B cell (primary cell): ENCODE measurements around the gene KCNJ10. TPM values are rescaled to one million over a fixed set of nuclear protein-coding genes. Genes with fewer than 3 reads are reported as not detected.

ENCODE experiments used
- ATAC-seq: fragments of 200-7000 bp; cut with Tn5 transposase; one replicate; pipeline ENCODE4 v1.10.0; 2021; ENCODE audit warnings: low read depth, mild to moderate bottlenecking, moderate number of reproducible peaks, moderate library complexity
- CTCF ChIA-PET: fragments of 350-600 bp; sonication (Branson Sonifier 250); formaldehyde crosslinking; loops from one replicate; lab custom pipeline; 2021; ENCODE audit warnings: antibody characterized with exemption, inconsistent platforms; lab: Charles Lee
- POLR2A ChIA-PET: fragments of 350-600 bp; sonication (Branson Sonifier 250); formaldehyde crosslinking; loops from one replicate; lab custom pipeline; 2021; ENCODE audit warnings: antibody characterized with exemption; lab: Charles Lee
- DNase-seq: peaks from one replicate; pipeline ENCODE4 v3.0.0; 2013
- H2AFZ ChIP-seq: 2 replicates; pipeline ENCODE4 v1.6.1; 2012; ENCODE audit warnings: mild to moderate bottlenecking, low read depth, low read length; ENCODE audit not compliant: insufficient read depth, poor library complexity, severe bottlenecking
- H3K27ac ChIP-seq, 2 donors: 1 replicate in 1 of 2; 2 replicates in 1 of 2; pipeline ENCODE4 v1.5.1; 2012 to 2013; ENCODE audit warnings: low read length in 2 of 2, mild to moderate bottlenecking in 2 of 2, moderate library complexity in 1 of 2
- H3K27me3 ChIP-seq, 4 experiments: fragments of 200-600 bp in 1 of 4; sonication (generic) in 1 of 4; replicated peaks in 1 of 4; 1 replicate in 2 of 4; 2 replicates in 2 of 4; pipeline versions ENCODE4 v1.6.1 to v1.7.0; 2013 to 2016; ENCODE audit warnings: low read length in 3 of 4, mild to moderate bottlenecking in 2 of 4, mixed read lengths in 1 of 4, moderate library complexity in 1 of 4; ENCODE audit not compliant: insufficient read depth in 4 of 4, control insufficient read depth in 3 of 4; ENCODE audit errors: control extremely low read depth in 1 of 4
- H3K36me3 ChIP-seq, 2 experiments: replicated peaks in 1 of 2; 1 replicate in 1 of 2; 2 replicates in 1 of 2; pipeline versions ENCODE4 v1.6.1 to v1.7.1; 2013; ENCODE audit warnings: low read length in 1 of 2; ENCODE audit not compliant: insufficient read depth in 2 of 2, control insufficient read depth in 1 of 2; ENCODE audit errors: control extremely low read depth in 1 of 2, extremely low read depth in 1 of 2
- H3K4me1 ChIP-seq, 2 donors: fragments of 200-600 bp in 1 of 2; sonication (generic) in 1 of 2; 1 replicate in 1 of 2; 2 replicates in 1 of 2; pipeline versions ENCODE4 v1.5.1 to v1.6.1; 2013 to 2017; ENCODE audit warnings: low read length in 2 of 2; ENCODE audit not compliant: control insufficient read depth in 2 of 2, insufficient read depth in 2 of 2
- H3K4me2 ChIP-seq: replicated peaks from 2 replicates; pipeline ENCODE3; 2012; ENCODE audit warnings: mild to moderate bottlenecking, low read depth, low read length; ENCODE audit not compliant: poor library complexity, severe bottlenecking
- H3K4me3 ChIP-seq, 5 experiments: fragments of 200-600 bp in 1 of 5; sonication (generic) in 1 of 5; 1 replicate in 3 of 5; 2 replicates in 2 of 5; pipeline versions ENCODE4 v1.5.1 to v1.7.0; 2011 to 2016; ENCODE audit warnings: low read length in 4 of 5, mild to moderate bottlenecking in 4 of 5, low read depth in 2 of 5, control low read depth in 1 of 5, moderate library complexity in 1 of 5; ENCODE audit not compliant: insufficient read depth in 1 of 5; ENCODE audit errors: control extremely low read depth in 1 of 5, extremely low read depth in 1 of 5
- H3K79me2 ChIP-seq: fragments of 200-600 bp; sonication (generic); one replicate; pipeline ENCODE4 v1.6.0; 2016; ENCODE audit warnings: low read length; ENCODE audit not compliant: control insufficient read depth, insufficient read depth
- H3K9ac ChIP-seq: fragments of 200-600 bp; sonication (generic); 2 replicates; pipeline ENCODE4 v1.6.1; 2017; ENCODE audit warnings: mild to moderate bottlenecking, low read length, moderate library complexity
- H3K9me3 ChIP-seq, 3 donors: one replicate each; pipeline versions ENCODE4 v1.6.1 to v1.7.1; 2013; ENCODE audit warnings: low read length in 2 of 3; ENCODE audit not compliant: control insufficient read depth in 2 of 3, insufficient read depth in 1 of 3; ENCODE audit errors: control extremely low read depth in 1 of 3
- H4K20me1 ChIP-seq: 2 replicates; pipeline ENCODE4 v1.6.0; 2012; ENCODE audit warnings: mild to moderate bottlenecking, low read length; ENCODE audit not compliant: insufficient read depth, control insufficient read depth, poor library complexity, severe bottlenecking
- H3K27ac Mint-ChIP-seq: one replicate; pipeline ENCODE4 v1.8.0; 2021; ENCODE audit warnings: mixed read lengths
- H3K27me3 Mint-ChIP-seq: one replicate; pipeline ENCODE4 v1.8.0; 2021; ENCODE audit warnings: mixed read lengths
- H3K4me1 Mint-ChIP-seq: one replicate; pipeline ENCODE4 v1.8.0; 2021; ENCODE audit warnings: mixed read lengths
- H3K4me3 Mint-ChIP-seq: one replicate; pipeline ENCODE4 v1.8.0; 2021; ENCODE audit warnings: mixed read lengths
- H3K9me3 Mint-ChIP-seq: one replicate; pipeline ENCODE4 v1.8.0; 2022; ENCODE audit warnings: mixed read lengths; ENCODE audit not compliant: insufficient read depth
- EZH2 ChIP-seq: IDR thresholded peaks from 2 replicates; pipeline ENCODE4 v1.6.1; 2012; ENCODE audit warnings: borderline replicate concordance, low read depth, mild to moderate bottlenecking, moderate library complexity, low read length; ENCODE audit not compliant: insufficient read depth, poor library complexity, severe bottlenecking
- WGBS: methylation state at CpG from one replicate; pipeline ENCODE4 v1.1.5; 2013; ENCODE audit warnings: missing lambda C conversion rate; ENCODE audit not compliant: insufficient coverage; 5-methylcytosine and 5-hydroxymethylcytosine counted together
- intact Hi-C: fragments of 100-400 bp; cut with micrococcal nuclease; formaldehyde crosslinking; loops from one replicate; pipeline ENCODE4 v1.10.0; 2022
- polyA plus RNA-seq: library from polyadenylated mRNA; depleted of rRNA; stranded (reverse); fragments of >200 nt; gene quantifications from 2 replicates; pipeline ENCODE4 v1.2.3, GENCODE V29; 2012
- total RNA-seq, 2 donors: library from RNA; stranded (reverse); fragments of 120-200 nt in 1 of 2; gene quantifications; 1 replicate in 1 of 2; 2 replicates in 1 of 2; pipeline versions ENCODE4 v1.2.3 to v1.2.4, GENCODE V29; 2013 to 2022
- TF ChIP-seq, protein P1 (sequence below): fragments of 200-600 bp; IDR thresholded peaks from one replicate; pipeline ENCODE4 v1.8.0; 2022; ENCODE audit warnings: antibody characterized with exemption, mild to moderate bottlenecking

The KCNJ10 gene
- total and polyA plus RNA-seq, 2 donors (not counting 1 experiment from before 2014, with no cell fraction given) = not detected

DNA sequence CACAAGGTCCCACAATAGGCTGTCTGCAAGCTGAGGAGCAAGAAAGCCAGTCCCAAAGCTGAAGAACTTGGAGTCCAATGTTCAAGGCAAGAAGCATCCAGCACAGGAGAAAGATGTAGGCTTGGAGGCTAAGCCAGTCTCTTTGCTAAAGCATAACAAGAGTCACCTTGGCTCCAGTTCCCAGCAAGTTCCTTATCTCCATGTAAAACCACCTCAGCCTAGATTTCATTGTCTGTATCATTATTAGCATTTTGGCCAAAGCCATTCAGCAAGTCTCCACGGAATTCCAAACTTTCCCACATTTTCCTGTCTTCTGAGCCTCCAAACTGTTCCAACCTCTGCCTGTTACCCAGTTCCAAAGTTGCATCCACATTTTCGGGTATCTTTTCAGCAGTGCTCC lies 75.1 kb downstream of the KCNJ10 start:
- Histone ChIP-seq H3K9ac (no peak overlapping the region), H4K20me1 (no peaks in the 10 kb centered on the region), H3K27me3 (peaks cover 0 to 11% (median 7%) of the 10 kb centered on the region in 4 experiments), H2AFZ (no peak overlapping the region), H3K9me3 (peaks cover 0 to 1% (median 0%) of the 10 kb centered on the region in 3 donors), H3K4me1 (no peaks in the 10 kb centered on the region), H3K27ac (no peak overlapping the region), H3K36me3 (no peaks in the 10 kb centered on the region), H3K79me2 (no peaks in the 10 kb centered on the region), H3K4me2 (no peak overlapping the region), H3K4me3 (no peak overlapping the region)
- TF ChIP-seq, protein P1, sequence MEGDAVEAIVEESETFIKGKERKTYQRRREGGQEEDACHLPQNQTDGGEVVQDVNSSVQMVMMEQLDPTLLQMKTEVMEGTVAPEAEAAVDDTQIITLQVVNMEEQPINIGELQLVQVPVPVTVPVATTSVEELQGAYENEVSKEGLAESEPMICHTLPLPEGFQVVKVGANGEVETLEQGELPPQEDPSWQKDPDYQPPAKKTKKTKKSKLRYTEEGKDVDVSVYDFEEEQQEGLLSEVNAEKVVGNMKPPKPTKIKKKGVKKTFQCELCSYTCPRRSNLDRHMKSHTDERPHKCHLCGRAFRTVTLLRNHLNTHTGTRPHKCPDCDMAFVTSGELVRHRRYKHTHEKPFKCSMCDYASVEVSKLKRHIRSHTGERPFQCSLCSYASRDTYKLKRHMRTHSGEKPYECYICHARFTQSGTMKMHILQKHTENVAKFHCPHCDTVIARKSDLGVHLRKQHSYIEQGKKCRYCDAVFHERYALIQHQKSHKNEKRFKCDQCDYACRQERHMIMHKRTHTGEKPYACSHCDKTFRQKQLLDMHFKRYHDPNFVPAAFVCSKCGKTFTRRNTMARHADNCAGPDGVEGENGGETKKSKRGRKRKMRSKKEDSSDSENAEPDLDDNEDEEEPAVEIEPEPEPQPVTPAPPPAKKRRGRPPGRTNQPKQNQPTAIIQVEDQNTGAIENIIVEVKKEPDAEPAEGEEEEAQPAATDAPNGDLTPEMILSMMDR = no peak
- no peak for TF ChIP-seq EZH2
- whole genome bisulfite sequencing = 96% methylated on average over 2 of the region's 2 CpGs
- Mint-ChIP-seq H3K4me1 (peaks cover 5% of the 10 kb centered on the region), H3K27ac (no peak overlapping the region), H3K9me3 (no peaks in the 10 kb centered on the region), H3K4me3 (no peak overlapping the region), H3K27me3 (peaks cover 44% of the 10 kb centered on the region)
- POLR2A ChIA-PET = no interaction called here
- CTCF ChIA-PET = interaction anchor here (1.6 kb wide), 1 partner anchor 13 kb away, joined by 8 read pairs; no protein-coding TSS in a partner anchor
- intact Hi-C loops = no loop called here
- ATAC-seq (no peak), DNase-seq (no peak)

GRCh38 chr1:159993911-159994310 lies 76.0 kb downstream of the KCNJ10 start:
- Histone ChIP-seq H4K20me1 (no peaks in the 10 kb centered on the region), H3K9me3 (peaks cover 0 to 1% (median 0%) of the 10 kb centered on the region in 3 donors), H3K4me3 (no peak overlapping the region), H2AFZ (no peak overlapping the region), H3K27ac (no peak overlapping the region), H3K79me2 (no peaks in the 10 kb centered on the region), H3K36me3 (no peaks in the 10 kb centered on the region), H3K4me2 (no peak overlapping the region), H3K9ac (no peak overlapping the region), H3K27me3 (peaks cover 0 to 11% (median 9%) of the 10 kb centered on the region in 4 experiments), H3K4me1 (no peaks in the 10 kb centered on the region)
- H3K9me3 Mint-ChIP-seq = no peaks in the 10 kb centered on the region
- peaks cover 41% of the 10 kb centered on the region for H3K27me3 Mint-ChIP-seq
- DNase-seq = no peak
- TF ChIP-seq EZH2 = no peak
- TF ChIP-seq, protein P1 = no peak
- ChIA-PET POLR2A (interaction anchor here (0.7 kb wide), 2 partner anchors 71 to 136 kb away, joined by 5 to 6 read pairs; no protein-coding TSS in a partner anchor), CTCF (interaction anchor here (1.0 to 1.6 kb wide), 2 partner anchors 11 to 14 kb away, joined by 4 to 8 read pairs; no protein-coding TSS in a partner anchor)
- H3K4me1 Mint-ChIP-seq = peaks cover 5% of the 10 kb centered on the region
- 80% methylated on average over 1 of the region's 2 CpGs for WGBS
- ATAC-seq = no peak
- no peak overlapping the region for H3K4me3 Mint-ChIP-seq
- H3K27ac Mint-ChIP-seq = no peak overlapping the region
- intact Hi-C loops = no loop called here
